Left ventricle myocardium inferior (tissue), 1 donor: Measurements from ENCODE around the gene UIMC1. TPM values are rescaled to one million over a fixed set of nuclear protein-coding genes. Genes with fewer than 3 reads are reported as not detected.

Experiments used
- DNase-seq: peaks from one replicate; pipeline ENCODE4 v3.0.0-alpha.2; 2020
- H3K27ac ChIP-seq: fragments of 200-600 bp; replicated peaks from 2 replicates; pipeline ENCODE4 v1.8.0; 2021
- H3K27me3 ChIP-seq: fragments of 200-600 bp; 2 replicates; pipeline ENCODE4 v1.8.0; 2021; ENCODE audit warnings: low read depth
- H3K36me3 ChIP-seq: fragments of 200-600 bp; 2 replicates; pipeline ENCODE4 v1.8.0; 2021
- H3K4me1 ChIP-seq: fragments of 200-600 bp; 2 replicates; pipeline ENCODE4 v1.8.0; 2021
- H3K4me3 ChIP-seq: fragments of 200-600 bp; 2 replicates; pipeline ENCODE4 v1.8.0; 2021; ENCODE audit warnings: mild to moderate bottlenecking, moderate library complexity
- H3K9me3 ChIP-seq: fragments of 200-600 bp; replicated peaks from 2 replicates; pipeline ENCODE4 v1.8.0; 2021
- intact Hi-C: fragments of 100-400 bp; cut with micrococcal nuclease; formaldehyde crosslinking; loops from one replicate; pipeline ENCODE4 v1.11.0; 2022
- total RNA-seq: library from RNA; stranded (reverse); fragmentation: NEBNext Ultra II Directional; extraction: Animal tissue kit (Norgen Biotek cat#: 25700); gene quantifications from one replicate; pipeline ENCODE4 v1.2.1, GENCODE V29; 2021
- TF ChIP-seq, protein P1 (sequence below): fragments of 200-600 bp; IDR thresholded peaks from 2 replicates; pipeline ENCODE4 v1.8.0; 2021; ENCODE audit warnings: antibody characterized with exemption, mild to moderate bottlenecking, borderline replicate concordance
- donor health status: DM: no; HTN: yes; CAD: no; lungs with severe emphysema.

The UIMC1 gene
- total RNA-seq, 1 donor from 2014 or later: 30.7 TPM

DNA sequence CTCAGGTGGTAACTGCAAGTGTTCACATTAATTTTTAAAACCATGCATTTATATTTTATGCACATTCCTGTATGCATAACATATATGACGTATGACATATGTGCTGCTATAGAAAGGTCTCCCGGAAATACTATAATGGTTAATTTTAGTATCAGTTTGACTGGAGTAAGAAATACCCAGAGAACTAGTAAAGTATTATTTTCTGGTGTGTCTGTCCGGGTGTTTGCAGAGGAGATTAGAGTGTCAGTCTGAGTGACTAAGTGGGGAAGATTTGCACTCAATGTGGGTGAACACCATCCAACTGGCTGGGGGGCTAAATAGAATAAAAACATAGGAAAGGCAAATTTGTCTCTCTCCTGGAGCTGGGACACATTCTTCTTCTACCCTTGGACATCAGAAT, 26.9 kb downstream of the UIMC1 start:
- no peaks in the 10 kb centered on the region for H3K27me3 ChIP-seq
- no peaks in the 10 kb centered on the region for H3K9me3 ChIP-seq
- H3K27ac ChIP-seq: no peak overlapping the region
- TF ChIP-seq, protein P1, sequence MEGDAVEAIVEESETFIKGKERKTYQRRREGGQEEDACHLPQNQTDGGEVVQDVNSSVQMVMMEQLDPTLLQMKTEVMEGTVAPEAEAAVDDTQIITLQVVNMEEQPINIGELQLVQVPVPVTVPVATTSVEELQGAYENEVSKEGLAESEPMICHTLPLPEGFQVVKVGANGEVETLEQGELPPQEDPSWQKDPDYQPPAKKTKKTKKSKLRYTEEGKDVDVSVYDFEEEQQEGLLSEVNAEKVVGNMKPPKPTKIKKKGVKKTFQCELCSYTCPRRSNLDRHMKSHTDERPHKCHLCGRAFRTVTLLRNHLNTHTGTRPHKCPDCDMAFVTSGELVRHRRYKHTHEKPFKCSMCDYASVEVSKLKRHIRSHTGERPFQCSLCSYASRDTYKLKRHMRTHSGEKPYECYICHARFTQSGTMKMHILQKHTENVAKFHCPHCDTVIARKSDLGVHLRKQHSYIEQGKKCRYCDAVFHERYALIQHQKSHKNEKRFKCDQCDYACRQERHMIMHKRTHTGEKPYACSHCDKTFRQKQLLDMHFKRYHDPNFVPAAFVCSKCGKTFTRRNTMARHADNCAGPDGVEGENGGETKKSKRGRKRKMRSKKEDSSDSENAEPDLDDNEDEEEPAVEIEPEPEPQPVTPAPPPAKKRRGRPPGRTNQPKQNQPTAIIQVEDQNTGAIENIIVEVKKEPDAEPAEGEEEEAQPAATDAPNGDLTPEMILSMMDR: no peak
- DNase-seq: no peak
- H3K4me3 ChIP-seq: no peak overlapping the region
- intact Hi-C loops: no loop called here
- peaks cover 38% of the 10 kb centered on the region for H3K36me3 ChIP-seq
- H3K4me1 ChIP-seq: peaks cover 22% of the 10 kb centered on the region

DNA sequence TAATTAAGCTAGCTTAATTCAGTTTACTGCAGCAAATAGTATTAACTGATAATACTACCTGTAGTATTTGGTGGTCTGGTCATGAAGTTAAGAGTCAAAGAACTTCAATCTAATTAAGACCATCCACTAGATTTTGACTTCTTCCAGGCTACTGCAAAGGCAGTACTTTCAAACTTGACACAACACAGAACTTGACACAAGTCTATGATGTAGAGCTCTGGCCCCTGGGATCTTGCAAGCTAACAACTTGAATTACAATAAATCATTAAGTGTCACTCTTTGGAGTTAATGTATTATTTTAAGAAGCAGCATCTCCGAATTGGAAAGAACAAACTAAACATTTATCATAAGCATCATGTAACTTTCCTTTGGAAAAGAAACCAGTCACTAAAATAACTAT, 40.9 kb downstream of the UIMC1 start:
- intact Hi-C loops: no loop called here
- H3K27ac ChIP-seq: no peak overlapping the region
- H3K9me3 ChIP-seq: no peaks in the 10 kb centered on the region
- H3K4me3 ChIP-seq: no peak overlapping the region
- H3K36me3 ChIP-seq: peaks cover 34% of the 10 kb centered on the region
- TF ChIP-seq, protein P1: no peak
- DNase-seq: no peak
- peaks cover 16% of the 10 kb centered on the region for H3K4me1 ChIP-seq
- no peaks in the 10 kb centered on the region for H3K27me3 ChIP-seq

DNA sequence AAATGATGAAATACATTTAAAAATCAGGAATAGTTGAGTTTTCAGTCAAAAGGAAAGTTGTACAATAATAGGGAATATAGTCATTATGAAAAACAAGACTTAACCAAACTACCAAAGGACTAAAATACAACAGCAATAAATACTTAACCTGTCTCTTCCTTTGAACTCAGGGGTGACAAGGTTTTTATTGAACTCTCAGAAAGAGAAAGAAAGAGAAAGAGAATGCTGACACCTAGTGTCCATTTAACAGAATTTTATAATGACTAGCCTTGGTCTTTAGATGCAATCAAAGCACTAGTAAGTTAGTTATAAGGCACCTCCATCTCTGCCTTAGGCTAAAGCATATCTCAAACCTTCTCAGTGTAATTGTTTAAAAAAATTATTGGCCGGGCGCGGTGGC, 47.5 kb downstream of the UIMC1 start:
- H3K4me3 ChIP-seq: no peak overlapping the region
- DNase-seq: no peak
- H3K27me3 ChIP-seq: no peaks in the 10 kb centered on the region
- intact Hi-C loops: loop anchor here (10.0 kb wide), 1 partner anchor 294 kb away; no protein-coding TSS in a partner anchor
- TF ChIP-seq, protein P1: peak; percentile 59
- peaks cover 27% of the 10 kb centered on the region for H3K4me1 ChIP-seq
- H3K9me3 ChIP-seq: no peaks in the 10 kb centered on the region
- H3K27ac ChIP-seq: no peak overlapping the region
- H3K36me3 ChIP-seq: peaks cover 40% of the 10 kb centered on the region

DNA sequence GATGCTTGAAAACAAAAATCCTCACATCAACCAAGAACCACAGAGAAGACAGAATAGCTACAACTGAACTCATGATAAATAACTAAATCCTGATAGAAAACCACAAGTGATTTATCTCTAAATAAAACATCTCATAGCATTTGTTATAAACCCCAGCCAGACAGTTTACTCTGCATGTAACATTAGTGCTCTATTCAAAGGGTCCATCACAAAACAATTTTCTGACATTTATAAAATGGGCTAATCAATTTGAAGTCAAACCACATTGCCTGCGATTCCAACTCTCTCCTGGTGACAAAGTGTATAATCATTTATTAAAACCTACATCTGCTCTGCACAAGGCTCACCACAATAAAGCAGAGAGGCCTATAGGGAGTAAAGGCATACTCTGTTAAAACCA, 49.8 kb downstream of the UIMC1 start:
- Histone ChIP-seq H3K4me3 (no peak overlapping the region), H3K27ac (no peak overlapping the region), H3K4me1 (peaks cover 28% of the 10 kb centered on the region), H3K27me3 (no peaks in the 10 kb centered on the region), H3K36me3 (peaks cover 47% of the 10 kb centered on the region), H3K9me3 (no peaks in the 10 kb centered on the region)
- no peak for DNase-seq
- TF ChIP-seq, protein P1: no peak
- intact Hi-C loops: loop anchor here (10.0 kb wide), 1 partner anchor 292 kb away; no protein-coding TSS in a partner anchor

DNA sequence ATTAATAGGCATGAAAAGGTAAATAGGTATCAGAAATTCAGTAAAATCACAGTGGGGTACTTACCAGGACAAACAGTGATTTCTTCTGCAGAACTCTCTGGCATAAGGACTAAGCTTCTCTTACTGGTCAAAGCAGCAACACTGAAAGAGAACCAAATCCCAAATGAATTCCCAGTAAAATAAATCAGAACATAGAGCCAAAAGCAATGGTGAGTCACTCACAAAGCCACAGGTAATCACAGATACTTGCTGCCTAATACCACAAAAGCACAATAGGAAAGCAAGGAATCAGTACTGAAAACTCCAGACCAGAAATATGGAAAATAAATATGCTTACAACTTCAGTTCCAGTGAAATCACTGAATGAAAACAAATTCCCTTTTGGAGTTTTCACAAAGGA, 50.7 kb downstream of the UIMC1 start:
- DNase-seq: no peak
- Histone ChIP-seq H3K36me3 (peaks cover 56% of the 10 kb centered on the region), H3K27me3 (no peaks in the 10 kb centered on the region), H3K9me3 (no peaks in the 10 kb centered on the region), H3K4me3 (no peak overlapping the region), H3K27ac (no peak overlapping the region), H3K4me1 (peaks cover 28% of the 10 kb centered on the region)
- TF ChIP-seq, protein P1: no peak
- intact Hi-C loops: loop anchor here (10.0 kb wide), 1 partner anchor 291 kb away; no protein-coding TSS in a partner anchor
